Heart left ventricle (tissue), 16 donors: ENCODE measurements around the gene SPSB1. TPM values are rescaled to one million over a fixed set of nuclear protein-coding genes. Genes with fewer than 3 reads are reported as not detected.

Experiments
- ATAC-seq, 4 donors: fragments of 200-7000 bp; cut with Tn5 transposase; one replicate each; pipeline ENCODE4 v1.9.1; 2020 to 2022; ENCODE audit warnings: moderate library complexity in 4 of 4, mild to moderate bottlenecking in 3 of 4, moderate number of reproducible peaks in 1 of 4
- DNase-seq, 5 donors: peaks; one replicate each; pipeline ENCODE4 v3.0.0-alpha.2; 2020
- H3K27ac ChIP-seq, 12 donors: fragments of 200-600 bp; sonication (generic) in 4 of 12; one replicate each; pipeline versions ENCODE4 v1.5.0 to v1.8.0; 2016 to 2022; ENCODE audit warnings: mild to moderate bottlenecking in 2 of 12
- H3K27me3 ChIP-seq, 9 donors: fragments of 200-600 bp; sonication (generic) in 2 of 9; one replicate each; pipeline versions ENCODE4 v1.5.1 to v1.8.0; 2016 to 2022; ENCODE audit warnings: mild to moderate bottlenecking in 3 of 9
- H3K36me3 ChIP-seq, 9 donors: fragments of 200-600 bp; sonication (generic) in 2 of 9; one replicate each; pipeline versions ENCODE4 v1.5.0 to v1.8.0; 2018 to 2022; ENCODE audit warnings: mild to moderate bottlenecking in 2 of 9
- H3K4me1 ChIP-seq, 12 donors: fragments of 200-600 bp; sonication (generic) in 4 of 12; one replicate each; pipeline versions ENCODE4 v1.5.0 to v1.8.0; 2016 to 2022; ENCODE audit warnings: mild to moderate bottlenecking in 3 of 12
- H3K4me3 ChIP-seq, 12 donors: fragments of 200-600 bp; sonication (generic) in 4 of 12; one replicate each; pipeline versions ENCODE4 v1.5.0 to v1.8.0; 2017 to 2022; ENCODE audit warnings: mild to moderate bottlenecking in 9 of 12, moderate library complexity in 4 of 12
- H3K9me3 ChIP-seq, 12 donors: fragments of 200-600 bp; sonication (generic) in 4 of 12; one replicate each; pipeline versions ENCODE4 v1.5.0 to v1.8.0; 2016 to 2022; ENCODE audit warnings: mild to moderate bottlenecking in 1 of 12
- POLR2A ChIP-seq, 2 donors: fragments of 450-650 bp; IDR thresholded peaks; one replicate each; pipeline ENCODE4 v1.6.1; 2017; ENCODE audit warnings: antibody characterized with exemption in 2 of 2, mild to moderate bottlenecking in 2 of 2, moderate library complexity in 2 of 2
- WGBS, 4 donors: extraction: QIAGEN DNeasy Blood & Tissue Kit in 2 of 4; methylation state at CpG; one replicate each; pipeline versions ENCODE4 v1.1.5 to v1.1.7; 2013 to 2018; 5-methylcytosine and 5-hydroxymethylcytosine counted together
- intact Hi-C, 10 donors: fragments of 100-400 bp; cut with DNase I; formaldehyde crosslinking; loops; one replicate each; pipeline versions ENCODE4 v1.11.1 to v1.14.2; 2022
- polyA plus RNA-seq, 2 donors: library from polyadenylated mRNA; stranded (reverse); fragments of 200-250 nt; gene quantifications; one replicate each; pipeline ENCODE4 v1.2.3, GENCODE V29; 2013
- total RNA-seq, 9 donors: library from RNA; depleted of rRNA in 2 of 9; stranded (reverse); fragments of >200 nt in 2 of 9; fragmentation: NEBNext Ultra II Directional in 3 of 9; extraction: Animal tissue kit (Norgen Biotek cat#: 25700) in 3 of 9; gene quantifications; one replicate each; pipeline versions ENCODE4 v1.1.0 to v1.2.4, GENCODE V29; 2016 to 2023
- TF ChIP-seq, protein P1 (sequence below), 12 donors: fragments of 200-600 bp; sonication (generic) in 4 of 12; IDR thresholded peaks; one replicate each; pipeline versions ENCODE4 v1.5.0 to v1.8.0; 2018 to 2022; ENCODE audit warnings: antibody characterized with exemption in 12 of 12, mild to moderate bottlenecking in 5 of 12
- donor health status: ischemic (EF 13 %, LVEDD 7.1; RV severe dilation, severe dysfunction).
- donor health status: healthy with polysubstance abuse.
- donor health status: DM: no; HTN: yes; CAD: no.
- donor health status: DM: no; HTN: no; CAD: no.
- donor health status: ischemic (EF 25% LVEDD 6.9; RV normal size, moderate dysfunction).
- donor health status: ischemic (EF 25% LVEDD 5.7; RV mildly dilated, moderate dysfunction).
- donor health status: healthy.
- donor health status: DM: yes; HTN: yes; CAD: no.
- donor health status: ischemic (EF 35%, LVEDD 5.7; RV mildly dilated, moderate dysfunction).
- donor health status: nonischemic (EF 11% LVEDD 7.7; RV severe dilation, severe dysfunction).
- donor health status: DM: yes; HTN: yes; CAD: no.
- donor health status: PGD.
- donor health status: ischemic (EF 29% LVEDD 5.4; RV normal size, mild dysfunction).
- donor health status: nonischemic (EF 23%, LVEDD 6.1; RV moderate dilation, normal function).

Gene SPSB1
- total and polyA plus RNA-seq, 11 donors: 7.0 to 27.2 (median 9.2) TPM

- H3K4me3 ChIP-seq: no peak overlapping the region
- no peaks in the 10 kb centered on the region for H3K36me3 ChIP-seq
- no peak for ATAC-seq
- no peak for TF ChIP-seq POLR2A (IDR thresholded peaks at IDR 0.05)
- TF ChIP-seq, protein P1, sequence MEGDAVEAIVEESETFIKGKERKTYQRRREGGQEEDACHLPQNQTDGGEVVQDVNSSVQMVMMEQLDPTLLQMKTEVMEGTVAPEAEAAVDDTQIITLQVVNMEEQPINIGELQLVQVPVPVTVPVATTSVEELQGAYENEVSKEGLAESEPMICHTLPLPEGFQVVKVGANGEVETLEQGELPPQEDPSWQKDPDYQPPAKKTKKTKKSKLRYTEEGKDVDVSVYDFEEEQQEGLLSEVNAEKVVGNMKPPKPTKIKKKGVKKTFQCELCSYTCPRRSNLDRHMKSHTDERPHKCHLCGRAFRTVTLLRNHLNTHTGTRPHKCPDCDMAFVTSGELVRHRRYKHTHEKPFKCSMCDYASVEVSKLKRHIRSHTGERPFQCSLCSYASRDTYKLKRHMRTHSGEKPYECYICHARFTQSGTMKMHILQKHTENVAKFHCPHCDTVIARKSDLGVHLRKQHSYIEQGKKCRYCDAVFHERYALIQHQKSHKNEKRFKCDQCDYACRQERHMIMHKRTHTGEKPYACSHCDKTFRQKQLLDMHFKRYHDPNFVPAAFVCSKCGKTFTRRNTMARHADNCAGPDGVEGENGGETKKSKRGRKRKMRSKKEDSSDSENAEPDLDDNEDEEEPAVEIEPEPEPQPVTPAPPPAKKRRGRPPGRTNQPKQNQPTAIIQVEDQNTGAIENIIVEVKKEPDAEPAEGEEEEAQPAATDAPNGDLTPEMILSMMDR (IDR thresholded peaks at IDR 0.05): no peak
- DNase-seq: peak in 1 of 5 donors; percentile 54
- intact Hi-C loops: no loop called here
- H3K27ac ChIP-seq: no peak overlapping the region
- H3K4me1 ChIP-seq: peaks cover 0 to 59% (median 4%) of the 10 kb centered on the region in 12 donors
- 71 to 80% (median 77%) methylated on average over 23 of the region's 23 CpGs for WGBS, 4 donors
- peaks cover 0 to 10% (median under 1%) of the 10 kb centered on the region in 12 donors for H3K9me3 ChIP-seq
- peaks cover 0 to 11% (median 0%) of the 10 kb centered on the region in 9 donors for H3K27me3 ChIP-seq
These were observed 13.4 kb upstream of the SPSB1 start for GRCh38 chr1:9279172-9279840.

- 27 to 43% (median 35%) methylated on average over 19 to 36 of the region's 36 CpGs for WGBS, 4 donors
- DNase-seq: peak in 2 of 5 donors; percentile 68 to 81
- H3K4me3 ChIP-seq: no peak overlapping the region
These were observed 12.5 kb upstream of the SPSB1 start for GRCh38 chr1:9280015-9280860.

DNA sequence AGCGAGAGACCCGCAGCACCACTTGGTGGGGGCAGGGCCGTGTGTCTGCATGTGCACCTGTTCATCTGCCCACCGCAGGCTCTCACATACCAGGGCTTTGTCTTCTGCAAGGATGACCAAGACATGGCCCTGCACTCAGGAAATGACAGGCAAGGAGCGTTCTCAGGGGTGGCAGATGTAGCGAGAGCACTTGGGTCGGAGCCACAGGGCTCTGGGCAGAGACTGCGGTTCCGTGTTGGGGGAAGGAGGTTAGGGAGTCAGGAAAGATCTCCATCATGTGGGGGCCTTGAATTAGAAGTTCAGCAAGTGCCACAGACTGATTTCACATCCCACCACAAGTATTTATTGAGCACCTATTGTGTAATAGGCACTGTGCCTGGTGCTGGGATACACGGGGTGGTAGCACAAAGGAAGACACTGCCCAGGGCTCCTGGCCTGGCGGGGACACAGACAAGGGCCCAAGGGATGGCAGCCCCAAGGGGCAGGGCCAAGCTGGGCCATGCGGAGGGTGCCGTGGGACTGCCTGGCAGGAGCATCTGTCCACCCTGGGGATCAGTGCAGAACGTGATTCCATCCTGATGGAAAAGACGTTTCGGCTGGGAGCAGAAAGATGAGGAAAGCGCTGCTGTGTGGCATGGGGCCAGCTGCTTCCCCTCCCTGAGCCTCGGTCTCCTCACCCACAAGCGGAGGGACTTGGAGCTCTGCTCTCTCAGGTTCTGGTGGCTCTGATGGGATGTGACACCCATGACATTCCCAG, 11.4 kb upstream of the SPSB1 start:
- H3K27ac ChIP-seq: no peak overlapping the region
- peaks cover 0 to 29% (median 6%) of the 10 kb centered on the region in 12 donors for H3K9me3 ChIP-seq
- H3K4me1 ChIP-seq: peaks cover 0 to 43% (median 4%) of the 10 kb centered on the region in 12 donors
- ATAC-seq: no peak
- H3K36me3 ChIP-seq: no peaks in the 10 kb centered on the region
- TF ChIP-seq POLR2A (IDR thresholded peaks at IDR 0.05): no peak
- TF ChIP-seq, protein P1 (IDR thresholded peaks at IDR 0.05): no peak
- 78 to 87% (median 82%) methylated on average over 17 to 19 of the region's 19 CpGs for WGBS, 4 donors
- peak in 1 of 5 donors; percentile 44 for DNase-seq
- no peak overlapping the region for H3K4me3 ChIP-seq
- intact Hi-C loops: loop anchor here in 1 of 10 donors (10.0 kb wide), 1 partner anchor 294 kb away; no protein-coding TSS in a partner anchor
- peaks cover 0 to 11% (median 0%) of the 10 kb centered on the region in 9 donors for H3K27me3 ChIP-seq

More at GRCh38 chr1:9280015-9280860, 12.5 kb upstream of the SPSB1 start:
- no peaks in the 10 kb centered on the region for H3K36me3 ChIP-seq
- peaks cover 0 to 11% (median 0%) of the 10 kb centered on the region in 9 donors for H3K27me3 ChIP-seq
- intact Hi-C loops: loop anchor here in 1 of 10 donors (10.0 kb wide), 1 partner anchor 295 kb away; no protein-coding TSS in a partner anchor
- no peak overlapping the region for H3K27ac ChIP-seq
- H3K9me3 ChIP-seq: peaks cover 0 to 19% (median 6%) of the 10 kb centered on the region in 12 donors
- TF ChIP-seq, protein P1 (IDR thresholded peaks at IDR 0.05): no peak
- TF ChIP-seq POLR2A (IDR thresholded peaks at IDR 0.05): no peak
- peaks cover 0 to 53% (median 4%) of the 10 kb centered on the region in 12 donors for H3K4me1 ChIP-seq
- peak in 3 of 4 donors; percentile 45 to 87 (median 80) for ATAC-seq
